ENCODE data around the gene DGKH.

- TF ChIP-seq, protein P1, sequence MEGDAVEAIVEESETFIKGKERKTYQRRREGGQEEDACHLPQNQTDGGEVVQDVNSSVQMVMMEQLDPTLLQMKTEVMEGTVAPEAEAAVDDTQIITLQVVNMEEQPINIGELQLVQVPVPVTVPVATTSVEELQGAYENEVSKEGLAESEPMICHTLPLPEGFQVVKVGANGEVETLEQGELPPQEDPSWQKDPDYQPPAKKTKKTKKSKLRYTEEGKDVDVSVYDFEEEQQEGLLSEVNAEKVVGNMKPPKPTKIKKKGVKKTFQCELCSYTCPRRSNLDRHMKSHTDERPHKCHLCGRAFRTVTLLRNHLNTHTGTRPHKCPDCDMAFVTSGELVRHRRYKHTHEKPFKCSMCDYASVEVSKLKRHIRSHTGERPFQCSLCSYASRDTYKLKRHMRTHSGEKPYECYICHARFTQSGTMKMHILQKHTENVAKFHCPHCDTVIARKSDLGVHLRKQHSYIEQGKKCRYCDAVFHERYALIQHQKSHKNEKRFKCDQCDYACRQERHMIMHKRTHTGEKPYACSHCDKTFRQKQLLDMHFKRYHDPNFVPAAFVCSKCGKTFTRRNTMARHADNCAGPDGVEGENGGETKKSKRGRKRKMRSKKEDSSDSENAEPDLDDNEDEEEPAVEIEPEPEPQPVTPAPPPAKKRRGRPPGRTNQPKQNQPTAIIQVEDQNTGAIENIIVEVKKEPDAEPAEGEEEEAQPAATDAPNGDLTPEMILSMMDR (IDR thresholded peaks at IDR 0.05) = no peak
- TF ChIP-seq POLR2A (IDR thresholded peaks at IDR 0.05) = no peak
These were observed 15.8 kb downstream of the DGKH start for GRCh38 chr13:42064259-42064658.

All from prostate gland (tissue), 2 donors.